GM23248 (cell line): ENCODE data around the gene AIFM1.

ENCODE experiments used
- EZH2 ChIP-seq: fragments of 200-600 bp; sonication (generic); IDR thresholded peaks from 2 replicates; pipeline ENCODE4 v1.6.1; 2018; ENCODE audit warnings: antibody characterized with exemption, mild to moderate bottlenecking; ENCODE audit not compliant: insufficient read depth, poor library complexity, severe bottlenecking
- EZH2phosphoT487 ChIP-seq: fragments of 200-600 bp; sonication (generic); IDR thresholded peaks from 2 replicates; pipeline ENCODE4 v1.6.1; 2018; ENCODE audit warnings: antibody characterized with exemption, moderate library complexity, mild to moderate bottlenecking, low read depth; ENCODE audit not compliant: insufficient read depth

- TF ChIP-seq EZH2phosphoT487, result no peak
- no peak for TF ChIP-seq EZH2
Observed at GRCh38 chrX:130095249-130096030, 70.2 kb downstream of the AIFM1 start.
